HG03097 (cell line): ENCODE data around the gene PWWP2B.

ENCODE experiments used
- ATAC-seq: cut with Tn5 transposase; IDR thresholded peaks from one replicate; pipeline ENCODE4 v1.9.1; 2021; ENCODE audit not compliant: unreplicated experiment, low FRiP score

Gene PWWP2B

DNA sequence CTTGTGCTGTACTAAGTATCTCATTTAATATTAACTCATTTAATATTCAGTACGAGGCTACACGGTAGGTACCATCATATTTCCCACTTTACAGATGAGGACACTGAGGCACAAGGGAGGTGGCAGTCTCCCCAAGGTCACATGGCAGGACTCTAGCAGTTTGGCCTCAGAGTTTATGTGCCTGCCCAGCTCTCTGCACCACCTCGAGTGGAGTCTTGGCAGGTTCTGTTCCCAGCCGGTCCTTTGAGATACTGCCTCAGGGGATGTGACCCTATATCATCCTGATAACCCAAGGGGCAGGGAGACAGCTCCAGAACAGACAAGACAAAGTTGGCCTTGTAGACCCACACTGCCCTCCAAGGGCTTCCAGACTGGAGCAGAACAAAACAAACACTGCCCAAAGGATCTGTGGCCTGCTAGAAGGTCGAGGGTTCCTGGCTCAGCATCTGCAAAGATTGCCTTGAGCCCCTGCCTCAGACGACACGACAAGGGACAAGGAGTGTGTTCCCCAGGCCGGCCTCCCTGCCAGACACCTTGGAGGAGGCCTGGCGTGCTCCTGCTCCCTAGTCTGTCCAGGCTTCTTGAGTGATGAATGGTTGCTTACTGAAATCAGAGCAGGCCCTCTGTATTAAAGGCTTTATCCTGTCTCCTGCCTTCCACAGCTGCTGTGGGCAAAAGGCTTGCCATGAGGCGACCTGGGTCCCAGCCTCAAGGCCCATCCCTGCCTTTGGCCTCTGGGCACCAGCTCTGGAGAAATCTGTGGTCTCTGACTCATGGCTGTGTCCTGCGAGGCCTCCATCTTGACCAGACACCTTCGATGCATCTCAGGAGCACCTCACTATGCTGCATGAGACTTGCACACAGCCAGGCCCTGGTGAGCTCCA lies 3.9 kb upstream of the PWWP2B start:
- ATAC-seq = no peak

DNA sequence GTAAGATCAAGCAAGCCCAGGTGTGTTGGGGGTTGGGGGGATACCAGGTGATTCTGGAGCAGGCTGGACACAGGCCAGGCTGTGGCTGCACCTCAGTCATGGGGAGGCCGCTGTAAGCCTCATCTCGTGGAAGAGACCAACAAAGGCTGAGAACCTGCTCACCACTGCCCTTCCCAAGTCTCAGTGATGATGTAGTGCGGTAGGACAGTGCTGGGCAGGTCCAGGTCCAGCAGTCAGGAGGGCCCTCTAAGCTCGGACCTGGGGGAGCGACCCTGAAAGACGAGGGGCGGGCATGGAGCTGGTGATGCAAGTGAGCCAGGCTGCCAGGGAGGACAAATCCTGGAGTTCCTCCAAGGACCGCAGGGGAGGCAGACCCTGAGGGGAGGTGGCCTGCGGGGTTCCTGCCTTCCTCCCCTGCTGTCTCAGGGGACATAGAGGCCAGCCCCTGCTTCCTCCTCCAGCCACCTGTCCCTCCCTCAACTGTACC lies 3.3 kb upstream of the PWWP2B start:
- no peak for ATAC-seq

DNA sequence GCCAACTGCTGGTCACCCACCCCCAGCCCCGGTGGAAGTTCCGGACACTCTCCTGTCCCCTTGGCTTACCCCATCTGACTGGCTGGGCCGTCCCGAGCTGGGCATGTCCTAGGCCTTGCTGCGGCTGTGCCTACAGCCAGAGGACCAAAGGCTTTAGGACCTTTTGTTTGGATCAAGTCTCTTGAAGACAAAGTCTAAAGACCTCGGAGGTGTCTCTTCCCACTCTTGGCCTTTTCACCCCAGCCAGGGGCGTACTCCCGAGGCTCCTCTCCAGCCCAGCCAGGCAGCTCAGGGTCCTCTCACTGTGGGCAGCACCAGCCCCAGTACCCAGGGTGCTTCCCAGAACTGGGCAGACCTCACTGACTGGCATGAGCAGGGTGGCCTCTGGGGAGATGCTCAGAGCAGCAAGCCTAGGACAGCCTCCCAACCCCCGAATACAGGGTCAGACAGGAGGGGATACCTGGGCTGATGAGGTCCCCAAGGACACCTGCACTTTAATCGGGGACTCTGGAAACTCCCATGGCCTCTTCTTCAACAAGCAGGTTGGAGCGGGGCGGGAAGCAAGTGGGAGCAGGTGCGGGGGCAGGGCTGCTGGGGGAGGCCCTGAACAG lies 2.7 kb upstream of the PWWP2B start:
- no peak for ATAC-seq

DNA sequence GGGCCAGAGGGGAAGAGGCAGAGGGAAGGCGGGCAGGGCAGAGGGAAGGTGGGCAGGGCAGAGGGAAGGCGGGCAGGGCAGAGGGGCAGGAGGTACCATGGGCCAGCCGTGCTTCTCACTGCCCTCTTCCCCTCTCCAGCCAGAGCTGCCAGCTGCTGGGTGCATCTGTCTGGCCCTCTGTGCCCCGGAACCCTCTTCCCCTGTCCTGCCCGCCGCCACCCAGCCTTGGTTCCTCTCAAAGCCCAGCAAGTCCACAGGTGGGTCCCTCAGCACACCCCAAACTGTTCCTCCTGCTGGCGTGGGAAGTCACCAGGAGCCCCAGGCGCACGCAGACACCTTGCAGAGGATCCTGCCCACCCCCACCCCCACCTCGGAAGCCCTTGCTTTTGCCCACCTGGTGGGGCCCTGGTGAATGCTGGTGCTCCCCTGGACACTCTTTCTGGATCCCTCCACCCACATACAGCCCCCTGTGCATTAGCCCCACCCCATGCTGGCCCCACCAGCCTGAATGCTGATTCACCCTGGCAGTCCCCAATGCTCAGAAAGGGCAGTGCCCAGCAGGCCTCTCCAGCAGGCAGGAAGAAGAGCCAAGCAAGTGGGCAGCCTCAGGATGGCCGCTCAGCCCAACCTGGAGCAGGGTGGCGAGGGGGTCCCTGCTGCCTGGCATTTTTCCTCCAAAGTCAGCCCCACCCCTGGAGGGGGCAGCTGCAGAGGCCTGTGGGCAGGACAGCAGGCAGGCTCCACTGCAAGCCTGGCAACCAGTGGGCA lies 1.9 kb upstream of the PWWP2B start:
- ATAC-seq = no peak

DNA sequence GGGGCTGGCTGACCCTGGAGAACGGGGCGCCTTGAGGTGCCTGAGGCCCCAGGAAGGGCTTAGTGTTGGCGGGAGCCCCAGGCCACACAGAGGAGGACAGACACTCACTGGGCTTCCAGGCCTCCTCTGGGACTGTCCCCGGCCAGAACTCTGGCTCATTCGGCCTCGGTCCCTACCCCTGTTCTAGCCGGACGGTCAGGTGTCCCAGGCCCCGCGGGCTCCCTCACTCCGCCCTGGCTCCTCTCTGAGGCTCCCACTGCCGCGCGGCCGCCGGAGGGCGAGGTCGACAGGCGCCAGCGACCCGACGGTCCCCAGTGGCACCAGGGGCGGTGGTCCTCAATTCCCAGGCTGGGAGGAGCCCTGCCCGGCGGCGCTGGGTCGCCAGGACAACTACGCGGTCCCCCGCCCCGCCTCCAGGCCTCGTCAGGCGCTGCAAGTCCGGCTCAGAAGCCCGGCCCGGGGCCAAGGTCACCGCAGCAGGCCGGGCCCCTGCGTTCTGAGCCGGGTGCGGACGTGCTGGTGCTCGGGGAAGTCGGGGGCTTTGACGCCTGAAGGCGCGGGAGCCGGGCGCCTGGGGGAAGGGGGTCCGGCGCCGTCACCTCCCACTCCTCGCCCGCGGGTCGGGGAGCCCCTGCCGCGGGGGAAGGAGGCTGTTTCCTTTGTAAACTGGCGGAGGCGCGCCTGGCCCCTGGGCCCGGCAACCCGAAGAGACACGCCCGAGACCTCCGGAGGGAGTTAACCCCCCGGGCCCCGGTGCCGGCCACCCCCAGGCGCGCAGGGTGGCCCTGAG lies 1.1 kb upstream of the PWWP2B start:
- ATAC-seq = peak; percentile 9

- ATAC-seq = peak; percentile 38
Observed at GRCh38 chr10:132396494-132397035, 435 bp upstream of the PWWP2B start.

DNA sequence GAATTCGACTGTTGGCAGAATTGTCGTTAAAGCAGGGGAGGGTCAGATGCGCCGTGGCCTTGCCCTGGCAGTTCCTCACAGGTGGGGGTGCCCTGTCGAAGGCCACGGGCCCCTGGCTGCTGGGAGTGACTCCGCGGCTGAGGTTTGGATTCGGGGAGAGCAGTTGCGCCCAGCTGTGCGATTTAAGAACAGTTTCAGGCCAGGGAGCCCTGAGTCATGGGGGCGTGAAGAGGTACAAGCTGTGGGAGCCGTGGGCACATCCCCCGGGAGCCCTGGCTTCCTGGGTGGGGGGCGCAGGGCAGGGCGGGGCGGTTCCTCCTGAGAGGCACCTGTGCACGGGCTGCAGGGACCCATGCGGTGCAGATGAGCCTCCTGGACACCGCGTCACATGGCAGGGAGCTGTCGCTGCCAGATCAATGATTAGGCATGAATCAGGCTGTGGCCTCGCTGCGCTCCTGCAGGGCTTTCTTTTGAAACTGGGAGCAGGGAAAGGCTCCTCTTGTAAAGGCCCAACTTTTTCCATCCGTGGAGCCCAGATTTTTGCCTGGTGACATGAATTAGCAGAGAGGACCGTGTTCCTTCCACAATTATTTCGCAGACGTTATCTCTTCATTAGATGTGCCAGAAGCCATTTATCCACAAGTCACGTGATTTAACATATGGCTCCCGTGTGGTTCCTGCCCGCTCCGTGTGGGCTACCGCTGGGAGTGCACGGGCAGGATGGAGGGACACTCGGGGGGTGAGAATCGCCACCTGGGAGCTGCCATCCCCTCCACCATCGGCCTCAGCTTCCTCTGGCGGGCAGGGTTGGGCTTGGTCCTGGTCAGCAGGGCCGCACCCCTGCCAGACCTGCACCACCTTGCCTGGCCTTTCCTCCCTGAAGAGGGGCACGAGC lies 918 bp downstream of the PWWP2B start:
- ATAC-seq = no peak

DNA sequence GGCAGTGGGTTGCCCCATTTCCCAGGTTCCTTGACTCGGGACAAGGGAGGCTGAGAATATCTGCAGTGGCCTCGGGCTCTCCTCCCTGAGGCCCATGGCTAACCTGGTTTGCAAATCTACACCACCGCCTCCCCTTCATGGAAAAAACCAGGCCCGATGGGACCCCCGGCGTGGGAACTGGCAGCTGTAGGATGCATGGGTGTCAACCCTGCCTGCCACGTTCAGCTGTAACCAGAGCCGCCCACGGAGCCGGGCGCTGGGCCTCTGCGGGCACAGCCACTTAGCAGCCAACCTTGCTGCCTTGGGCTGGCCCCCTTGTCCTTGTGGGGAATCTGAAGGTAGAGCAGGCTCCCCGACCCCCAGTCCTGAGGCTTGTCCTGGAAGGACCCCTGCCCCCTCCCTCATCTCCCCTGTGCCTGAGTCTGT lies 1.6 kb downstream of the PWWP2B start:
- no peak for ATAC-seq

DNA sequence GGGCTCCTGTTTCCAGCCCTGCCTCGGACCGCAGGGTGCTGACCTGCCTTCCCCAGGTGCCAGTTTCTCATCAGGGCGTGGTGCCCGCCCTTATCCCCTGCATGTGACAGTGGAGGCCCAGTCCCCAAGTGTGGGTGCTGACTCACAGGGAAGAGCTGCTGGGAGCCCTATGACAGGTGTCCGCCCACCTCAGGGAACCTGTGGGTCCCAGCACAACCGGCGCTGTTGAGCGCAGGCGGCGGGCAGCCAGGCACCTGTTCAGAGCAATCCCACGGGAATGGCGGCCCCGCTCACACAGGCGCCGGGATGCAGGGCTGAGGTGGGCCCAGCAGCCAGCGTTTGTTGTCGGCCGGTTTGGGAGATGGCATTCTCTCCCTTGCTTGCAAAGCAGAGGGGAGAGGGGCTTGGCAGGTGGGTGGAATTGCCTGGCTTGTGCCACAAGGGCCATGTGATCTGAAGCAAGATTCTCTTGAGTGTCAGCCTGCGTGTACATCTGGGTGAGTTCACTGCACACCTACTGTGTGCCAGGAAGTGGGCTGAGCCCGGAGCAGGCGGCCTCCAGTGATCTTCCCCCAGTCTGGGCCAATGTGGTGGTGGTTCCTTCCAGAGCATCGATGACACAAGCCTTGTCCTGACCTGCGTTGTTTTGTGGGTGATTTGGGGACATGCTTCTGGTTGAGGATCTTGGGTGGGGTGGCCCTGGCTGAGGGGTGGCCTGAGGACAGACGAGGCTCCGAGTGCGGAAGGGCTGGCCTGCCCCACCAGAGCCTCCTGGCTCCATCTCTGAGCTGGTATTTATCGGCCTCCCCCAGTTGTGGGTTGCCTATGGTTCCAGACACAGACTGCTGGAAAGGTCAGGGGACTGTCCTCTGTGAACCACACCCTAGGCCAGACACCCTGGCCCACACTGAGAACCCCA lies 2.4 kb downstream of the PWWP2B start:
- no peak for ATAC-seq

DNA sequence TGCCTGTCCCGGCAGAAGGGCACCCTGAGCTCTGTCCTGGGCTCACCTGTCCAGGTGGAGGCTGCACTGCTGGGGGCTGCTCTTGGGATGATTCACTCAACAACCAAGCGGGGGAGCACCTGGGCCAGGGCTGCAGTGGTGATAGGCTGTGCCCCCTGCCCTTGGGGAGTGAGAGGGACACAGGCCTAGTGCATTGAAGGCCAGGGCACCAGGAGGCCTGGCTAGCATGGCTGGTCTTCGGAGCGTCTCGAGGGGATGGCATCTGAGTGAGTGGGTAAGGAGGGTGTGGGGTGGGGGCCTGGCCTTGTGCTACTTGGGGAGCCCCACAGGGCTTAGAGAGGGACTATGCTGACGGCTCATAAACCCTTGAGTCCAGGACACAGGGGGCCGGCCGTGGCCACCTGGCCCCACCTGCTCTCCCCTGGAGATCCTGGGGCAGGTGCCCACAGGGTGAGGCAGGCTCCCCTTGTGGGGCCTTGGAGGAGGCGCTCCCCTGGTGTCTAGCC lies 3.1 kb downstream of the PWWP2B start:
- ATAC-seq = no peak

DNA sequence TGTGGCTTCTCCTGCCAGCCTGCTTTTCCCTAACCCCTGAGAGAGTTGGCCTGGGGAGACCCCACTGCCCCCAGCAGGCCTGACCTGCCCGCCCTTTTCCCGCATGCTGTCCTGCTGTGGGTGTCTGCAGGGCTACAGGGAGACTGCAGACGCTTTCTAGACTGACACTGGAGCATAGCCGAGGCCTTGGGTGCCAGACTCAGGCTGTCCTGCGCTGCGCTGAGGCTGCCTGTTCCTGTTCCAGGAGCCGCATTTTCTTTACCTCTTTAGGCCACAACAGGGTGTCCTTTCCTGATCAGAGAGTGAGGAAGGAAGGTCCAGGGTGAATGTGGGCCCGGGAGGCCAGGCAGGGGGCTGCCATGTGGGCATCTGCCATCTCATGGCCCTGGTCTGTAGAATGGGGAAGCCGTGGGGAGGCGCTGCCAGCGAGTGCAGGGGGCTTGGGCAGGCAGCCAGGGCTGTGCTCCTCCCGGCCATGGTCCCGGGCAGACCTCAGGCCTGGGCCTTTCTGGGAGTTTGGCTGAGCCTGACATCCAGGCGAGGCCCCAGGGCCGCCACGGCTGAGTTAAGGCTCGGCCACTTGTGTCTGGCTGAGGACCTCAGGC lies 3.6 kb downstream of the PWWP2B start:
- no peak for ATAC-seq

DNA sequence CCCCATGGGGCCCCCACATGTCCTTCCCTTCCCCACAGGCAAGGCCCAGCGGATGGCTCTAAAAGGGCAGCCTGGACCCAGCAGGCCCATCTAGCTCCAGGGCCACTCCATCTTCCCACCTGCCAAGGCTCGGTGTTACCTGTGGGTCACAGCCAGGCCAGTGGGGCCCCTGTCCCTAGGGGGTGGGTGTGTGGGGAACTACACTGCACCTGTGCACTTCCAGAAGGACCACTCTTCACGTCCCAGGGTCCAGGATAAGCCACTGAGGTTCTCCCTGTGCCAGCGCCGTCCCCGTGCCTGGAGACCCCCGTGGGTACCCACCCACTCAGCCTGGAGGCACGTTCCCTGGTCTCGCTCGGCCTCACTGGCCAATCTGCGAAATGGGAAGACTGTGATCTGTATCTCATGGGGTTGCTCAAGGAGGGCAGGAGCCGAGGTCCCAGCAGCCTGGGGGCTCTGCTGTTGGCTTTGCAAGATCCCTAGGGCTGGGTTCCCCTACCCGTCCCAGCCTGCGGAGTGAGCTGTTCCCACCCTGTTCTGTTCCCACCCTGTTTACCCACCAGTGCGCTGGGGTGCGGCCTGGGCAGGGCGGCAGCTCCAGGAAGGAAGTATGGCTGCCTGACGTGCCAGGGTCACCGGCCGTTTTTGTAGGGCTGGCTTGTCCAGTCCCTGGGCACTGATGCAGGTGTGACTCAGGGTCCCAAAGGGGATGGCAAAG lies 4.6 kb downstream of the PWWP2B start:
- no peak for ATAC-seq

DNA sequence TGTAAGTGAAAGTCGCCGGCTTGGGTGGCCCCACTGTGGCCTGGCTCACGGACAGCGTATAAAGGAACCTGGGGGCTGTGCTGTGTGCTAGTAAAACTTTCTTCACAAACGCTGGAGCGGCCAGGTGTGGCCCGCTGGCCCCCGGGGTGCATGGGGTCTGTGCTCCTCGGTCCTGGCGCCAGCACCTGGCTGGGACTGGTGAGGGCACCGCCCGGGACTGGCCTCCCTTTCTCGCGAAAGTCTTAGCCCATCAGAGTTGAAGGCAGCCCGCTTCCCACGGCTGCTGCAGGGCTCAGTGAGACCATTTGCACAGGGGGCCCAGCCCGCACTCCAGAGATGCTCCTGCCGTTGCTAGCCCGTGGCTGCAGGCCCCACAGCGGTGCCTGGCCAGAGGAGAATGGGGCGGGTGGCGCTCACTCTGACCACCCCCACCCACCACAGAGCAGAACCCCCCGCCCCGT lies 5.8 kb downstream of the PWWP2B start:
- ATAC-seq = no peak

DNA sequence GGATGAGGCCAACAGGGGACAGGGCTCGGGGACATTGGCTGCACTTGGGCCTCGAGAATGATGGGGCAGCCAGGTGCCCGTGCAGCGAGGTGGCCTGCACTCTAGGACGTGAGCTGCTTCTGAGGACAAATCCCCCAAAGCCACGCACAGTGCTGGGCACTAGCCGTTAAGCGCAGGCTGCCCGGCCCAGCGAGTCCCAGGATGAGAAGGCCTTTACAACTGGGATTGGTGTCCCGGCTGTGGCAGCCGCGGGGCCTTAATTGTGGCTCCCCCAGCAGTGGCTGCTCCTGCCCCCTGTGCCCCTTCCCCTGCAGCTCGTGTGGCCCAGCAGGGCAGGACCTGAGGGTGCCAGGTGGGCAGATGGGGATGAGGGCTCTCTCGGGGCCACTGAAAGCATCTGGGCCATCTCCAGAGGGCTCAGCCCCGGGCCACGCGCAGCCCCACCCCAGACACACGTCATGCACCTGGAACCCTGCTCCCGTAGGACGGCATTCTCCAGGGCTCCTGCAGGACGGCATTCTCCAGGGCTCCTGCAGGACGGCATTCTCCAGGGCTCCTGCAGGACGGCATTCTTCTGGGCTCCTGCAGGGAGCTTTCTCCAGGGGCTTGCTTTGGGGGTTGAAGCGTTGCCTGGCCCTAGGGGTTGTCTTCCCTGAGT lies 6.6 kb downstream of the PWWP2B start:
- ATAC-seq = no peak

DNA sequence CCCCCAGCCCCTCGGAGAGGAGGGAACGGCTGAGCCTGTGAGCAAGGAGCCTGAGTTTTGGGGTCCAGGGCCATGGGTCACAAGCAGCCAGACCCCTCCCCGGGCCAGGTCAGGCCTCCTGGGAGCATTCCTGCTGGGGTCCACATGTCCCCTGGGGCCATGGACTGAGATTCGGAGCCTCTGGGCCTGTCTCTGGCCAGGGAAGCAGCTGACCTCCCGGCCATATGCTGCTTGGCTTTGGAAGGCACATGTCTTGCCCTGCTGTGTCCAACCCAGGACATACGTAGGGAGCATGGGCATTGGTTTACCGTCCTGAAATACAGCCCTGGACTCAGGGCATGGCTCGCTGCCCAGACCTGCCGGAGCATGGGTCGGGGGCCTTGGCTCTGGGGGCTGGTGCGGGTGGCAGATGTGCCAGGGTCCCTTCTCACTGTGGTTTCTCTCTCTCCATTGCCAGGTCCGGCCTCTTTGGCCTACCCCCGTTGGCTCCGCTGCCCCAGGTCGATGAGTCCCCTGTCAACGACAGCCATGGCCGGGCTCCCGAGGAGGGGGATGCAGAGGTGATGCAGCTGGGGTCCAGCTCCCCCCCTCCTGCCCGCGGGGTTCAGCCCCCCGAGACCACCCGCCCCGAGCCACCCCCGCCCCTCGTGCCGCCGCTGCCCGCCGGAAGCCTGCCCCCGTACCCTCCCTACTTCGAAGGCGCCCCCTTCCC lies 7.3 kb downstream of the PWWP2B start:
- ATAC-seq = no peak
